ENCODE data around the gene KCND3. TPM values are rescaled to one million over a fixed set of nuclear protein-coding genes. Genes with fewer than 3 reads are reported as not detected.
A peak's percentile ranks its signal among the peaks of the same experiment; 100 is the strongest.
"Not testable (repeated sequence)": the region's sequence is repeated elsewhere in the genome, so short reads cannot be mapped to it uniquely, and the experiment has no call there.

KCND3 gene
- total and polyA plus RNA-seq, 2 donors from 2014 or later: 1.2 to 12.6 TPM

GRCh38 chr1:111745675-111746613 is 243.5 kb downstream of the KCND3 start:
- DNase-seq: no peak
- no peak for FAIRE-seq
- Histone ChIP-seq H3K9ac (ENCODE audit: low read length in 3 of 3) (no peak overlapping the region), H3K27ac (ENCODE audit: low read depth in 2 of 2, low read length in 2 of 2) (no peak overlapping the region), H3K4me3 (ENCODE audit: low read length in 3 of 3) (no peak overlapping the region), H3K27me3 (ENCODE audit: control insufficient read depth, insufficient read depth, low read length) (no peaks in the 10 kb centered on the region), H3K9me3 (ENCODE audit: control insufficient read depth in 2 of 3, insufficient read depth in 1 of 3, low read length in 3 of 3) (no peaks in the 10 kb centered on the region), H3K36me3 (ENCODE audit: control insufficient read depth in 2 of 3, insufficient read depth in 3 of 3, low read length in 3 of 3) (no peaks in the 10 kb centered on the region), H3K4me1 (ENCODE audit: control insufficient read depth in 2 of 3, insufficient read depth in 2 of 3, low read depth in 1 of 3, low read length in 3 of 3) (no peaks in the 10 kb centered on the region)
- no peak for TF ChIP-seq CTCF (IDR thresholded peaks at IDR 0.05; ENCODE audit: borderline replicate concordance, extremely low read depth, insufficient read depth)
- intact Hi-C loops (cut with DNase I): no loop called here

GRCh38 chr1:111743679-111744101 is 245.8 kb downstream of the KCND3 start:
- Histone ChIP-seq H3K36me3 (ENCODE audit: control insufficient read depth in 2 of 3, insufficient read depth in 3 of 3, low read length in 3 of 3) (no peaks in the 10 kb centered on the region), H3K27ac (ENCODE audit: low read depth in 2 of 2, low read length in 2 of 2) (no peak overlapping the region), H3K27me3 (ENCODE audit: control insufficient read depth, insufficient read depth, low read length) (no peaks in the 10 kb centered on the region), H3K9me3 (ENCODE audit: control insufficient read depth in 2 of 3, insufficient read depth in 1 of 3, low read length in 3 of 3) (no peaks in the 10 kb centered on the region), H3K9ac (ENCODE audit: low read length in 3 of 3) (no peak overlapping the region), H3K4me1 (ENCODE audit: control insufficient read depth in 2 of 3, insufficient read depth in 2 of 3, low read depth in 1 of 3, low read length in 3 of 3) (peaks cover 0 to 7% (median 0%) of the 10 kb centered on the region in 3 donors), H3K4me3 (ENCODE audit: low read length in 3 of 3) (no peak overlapping the region)
- no peak for TF ChIP-seq CTCF (IDR thresholded peaks at IDR 0.05; ENCODE audit: borderline replicate concordance, extremely low read depth, insufficient read depth)
- DNase-seq (no peak), FAIRE-seq (no peak)
- intact Hi-C loops (cut with DNase I): no loop called here

GRCh38 chr1:111742938-111743549 is 246.4 kb downstream of the KCND3 start:
- Histone ChIP-seq H3K9me3 (ENCODE audit: control insufficient read depth in 2 of 3, insufficient read depth in 1 of 3, low read length in 3 of 3) (no peaks in the 10 kb centered on the region), H3K4me3 (ENCODE audit: low read length in 3 of 3) (no peak overlapping the region), H3K4me1 (ENCODE audit: control insufficient read depth in 2 of 3, insufficient read depth in 2 of 3, low read depth in 1 of 3, low read length in 3 of 3) (peaks cover 0 to 9% (median 0%) of the 10 kb centered on the region in 3 donors), H3K9ac (ENCODE audit: low read length in 3 of 3) (no peak overlapping the region), H3K27ac (ENCODE audit: low read depth in 2 of 2, low read length in 2 of 2) (no peak overlapping the region), H3K36me3 (ENCODE audit: control insufficient read depth in 2 of 3, insufficient read depth in 3 of 3, low read length in 3 of 3) (no peaks in the 10 kb centered on the region), H3K27me3 (ENCODE audit: control insufficient read depth, insufficient read depth, low read length) (no peaks in the 10 kb centered on the region)
- intact Hi-C loops (cut with DNase I): no loop called here
- FAIRE-seq (no peak), DNase-seq (no peak)
- TF ChIP-seq CTCF (IDR thresholded peaks at IDR 0.05; ENCODE audit: borderline replicate concordance, extremely low read depth, insufficient read depth): no peak

GRCh38 chr1:111742292-111742691 is 247.2 kb downstream of the KCND3 start:
- peak in 1 of 5 donors; percentile 15 for DNase-seq
- H3K9ac ChIP-seq (ENCODE audit: low read length in 3 of 3); H3K9me3 ChIP-seq (ENCODE audit: control insufficient read depth in 2 of 3, insufficient read depth in 1 of 3, low read length in 3 of 3); H3K27ac ChIP-seq (ENCODE audit: low read depth in 2 of 2, low read length in 2 of 2); FAIRE-seq; H3K36me3 ChIP-seq (ENCODE audit: control insufficient read depth in 2 of 3, insufficient read depth in 3 of 3, low read length in 3 of 3); H3K27me3 ChIP-seq (ENCODE audit: control insufficient read depth, insufficient read depth, low read length); H3K4me3 ChIP-seq (ENCODE audit: low read length in 3 of 3); intact Hi-C loops (cut with DNase I): not testable (repeated sequence)
- peaks cover 0 to 15% (median under 1%) of the 10 kb centered on the region in 3 donors for H3K4me1 ChIP-seq (ENCODE audit: control insufficient read depth in 2 of 3, insufficient read depth in 2 of 3, low read depth in 1 of 3, low read length in 3 of 3)

Measured in kidney (tissue), 14 donors.